ENCODE data around the gene ASB13. TPM values are rescaled to one million over a fixed set of nuclear protein-coding genes. Genes with fewer than 3 reads are reported as not detected.
A peak's percentile ranks its signal among the peaks of the same experiment; 100 is the strongest.

ASB13 gene
- total and polyA plus RNA-seq, 8 donors, result 8.7 to 22.2 (median 11.8) TPM

- ATAC-seq, result no peak
- intact Hi-C loops (cut with DNase I), result loop anchor here in 1 of 3 donors (10.0 kb wide), 1 partner anchor 139 kb away; no protein-coding TSS in a partner anchor
- Histone ChIP-seq H3K27ac (no peak overlapping the region), H3K4me3 (no peak overlapping the region), H3K36me3 (no peaks in the 10 kb centered on the region), H3K9me3 (no peaks in the 10 kb centered on the region), H3K4me1 (no peaks in the 10 kb centered on the region), H3K27me3 (no peaks in the 10 kb centered on the region)
- TF ChIP-seq, protein P1, sequence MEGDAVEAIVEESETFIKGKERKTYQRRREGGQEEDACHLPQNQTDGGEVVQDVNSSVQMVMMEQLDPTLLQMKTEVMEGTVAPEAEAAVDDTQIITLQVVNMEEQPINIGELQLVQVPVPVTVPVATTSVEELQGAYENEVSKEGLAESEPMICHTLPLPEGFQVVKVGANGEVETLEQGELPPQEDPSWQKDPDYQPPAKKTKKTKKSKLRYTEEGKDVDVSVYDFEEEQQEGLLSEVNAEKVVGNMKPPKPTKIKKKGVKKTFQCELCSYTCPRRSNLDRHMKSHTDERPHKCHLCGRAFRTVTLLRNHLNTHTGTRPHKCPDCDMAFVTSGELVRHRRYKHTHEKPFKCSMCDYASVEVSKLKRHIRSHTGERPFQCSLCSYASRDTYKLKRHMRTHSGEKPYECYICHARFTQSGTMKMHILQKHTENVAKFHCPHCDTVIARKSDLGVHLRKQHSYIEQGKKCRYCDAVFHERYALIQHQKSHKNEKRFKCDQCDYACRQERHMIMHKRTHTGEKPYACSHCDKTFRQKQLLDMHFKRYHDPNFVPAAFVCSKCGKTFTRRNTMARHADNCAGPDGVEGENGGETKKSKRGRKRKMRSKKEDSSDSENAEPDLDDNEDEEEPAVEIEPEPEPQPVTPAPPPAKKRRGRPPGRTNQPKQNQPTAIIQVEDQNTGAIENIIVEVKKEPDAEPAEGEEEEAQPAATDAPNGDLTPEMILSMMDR (IDR thresholded peaks at IDR 0.05), result no peak
- FAIRE-seq, result no peak
- no peak for DNase-seq
- WGBS, 2 donors, result 72 to 75% methylated on average over 13 of the region's 13 CpGs
Measured at GRCh38 chr10:5603848-5604170, 62.6 kb downstream of the ASB13 start.

GRCh38 chr10:5603091-5603847 is 63.1 kb downstream of the ASB13 start:
- no peaks in the 10 kb centered on the region for H3K4me1 ChIP-seq
- DNase-seq (no peak), FAIRE-seq (no peak), ATAC-seq (no peak)
- H3K27ac ChIP-seq, result no peak overlapping the region
- intact Hi-C loops (cut with DNase I), result loop anchor here in 1 of 3 donors (10.0 kb wide), 1 partner anchor 138 kb away; no protein-coding TSS in a partner anchor
- H3K27me3 ChIP-seq, result no peaks in the 10 kb centered on the region
- H3K9me3 ChIP-seq, result no peaks in the 10 kb centered on the region
- TF ChIP-seq, protein P1 (IDR thresholded peaks at IDR 0.05), result no peak
- H3K4me3 ChIP-seq, result no peak overlapping the region
- 83 to 84% methylated on average over 14 of the region's 14 CpGs for WGBS, 2 donors
- no peaks in the 10 kb centered on the region for H3K36me3 ChIP-seq

DNA sequence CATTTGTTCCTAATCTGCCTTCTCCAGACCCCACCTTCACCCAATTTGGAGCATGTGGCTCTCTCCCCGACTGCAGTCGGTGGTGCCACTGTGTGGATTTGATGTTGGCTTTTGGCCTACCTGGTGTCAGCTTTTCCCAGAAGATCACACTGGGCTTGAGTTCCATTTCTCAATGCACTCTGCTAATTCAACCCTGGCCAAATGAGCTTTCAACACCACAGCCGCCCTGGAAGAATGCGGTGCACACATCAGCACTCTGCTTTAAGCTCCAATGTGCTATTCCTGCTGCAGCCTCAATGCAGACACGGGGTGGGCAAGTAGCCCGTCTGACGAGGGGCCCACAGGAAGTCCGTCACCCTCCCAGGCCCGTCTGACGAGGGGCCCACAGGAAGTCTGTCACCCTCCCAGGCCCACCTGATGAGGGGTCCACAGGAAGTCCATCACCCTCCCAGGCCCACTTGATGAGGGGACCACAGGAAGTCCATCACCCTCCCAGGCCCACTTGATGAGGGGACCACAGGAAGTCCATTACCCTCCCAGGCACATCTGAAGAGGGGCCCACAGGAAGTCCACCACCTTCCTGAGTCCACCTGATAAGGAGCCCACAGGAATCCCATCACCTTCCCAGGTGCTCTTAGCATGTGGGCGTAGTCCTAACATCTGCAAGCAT is 64.4 kb downstream of the ASB13 start:
- FAIRE-seq (no peak), ATAC-seq (peak in 1 of 4 donors; percentile 37), DNase-seq (no peak)
- Histone ChIP-seq H3K4me1 (no peaks in the 10 kb centered on the region), H3K27ac (no peak overlapping the region), H3K36me3 (no peaks in the 10 kb centered on the region), H3K4me3 (no peak overlapping the region), H3K9me3 (no peaks in the 10 kb centered on the region), H3K27me3 (no peaks in the 10 kb centered on the region)
- intact Hi-C loops (cut with DNase I), result loop anchor here in 1 of 3 donors (10.0 kb wide), 1 partner anchor 137 kb away; no protein-coding TSS in a partner anchor
- 47 to 58% methylated on average over 9 to 11 of the region's 11 CpGs for WGBS, 2 donors
- TF ChIP-seq, protein P1 (IDR thresholded peaks at IDR 0.05), result no peak

DNA sequence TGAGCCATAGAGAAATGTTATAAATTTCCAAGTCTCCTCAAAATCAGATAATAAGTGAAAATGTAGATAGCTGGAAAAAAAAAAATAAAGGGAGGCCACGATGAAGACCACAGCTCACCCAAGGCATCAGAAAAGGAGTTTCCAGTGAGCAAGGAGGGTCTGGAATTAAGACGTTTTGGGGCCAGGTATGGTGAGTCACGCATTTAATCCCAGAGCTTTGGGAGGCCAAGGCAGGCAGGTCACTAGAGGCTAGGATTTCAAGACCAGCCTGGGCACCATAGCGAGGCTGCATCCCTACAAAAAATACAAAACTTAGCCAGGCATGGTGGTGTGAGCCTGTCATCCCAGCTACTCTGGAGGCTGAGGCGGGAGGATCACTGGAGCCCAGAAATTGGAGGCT is 65.5 kb downstream of the ASB13 start:
- DNase-seq, result no peak
- intact Hi-C loops (cut with DNase I), result loop anchor here in 1 of 3 donors (10.0 kb wide), 1 partner anchor 136 kb away; no protein-coding TSS in a partner anchor
- TF ChIP-seq, protein P1 (IDR thresholded peaks at IDR 0.05), result no peak

More for the DNA sequence above, 65.5 kb downstream of the ASB13 start:
- ATAC-seq, result no peak
- H3K27me3 ChIP-seq, result no peaks in the 10 kb centered on the region
- 93 to 95% methylated on average over 5 of the region's 5 CpGs for WGBS, 2 donors
- no peak overlapping the region for H3K27ac ChIP-seq
- no peaks in the 10 kb centered on the region for H3K4me1 ChIP-seq
- H3K36me3 ChIP-seq, result no peaks in the 10 kb centered on the region
- no peaks in the 10 kb centered on the region for H3K9me3 ChIP-seq
- no peak for FAIRE-seq
- no peak overlapping the region for H3K4me3 ChIP-seq

Data from pancreas (tissue), 10 donors.